ENCODE measurements around the gene SLC7A1. TPM values are rescaled to one million over a fixed set of nuclear protein-coding genes. Genes with fewer than 3 reads are reported as not detected.

The SLC7A1 gene
- total RNA-seq, 2 donors from 2014 or later: 19.1 to 35.3 TPM

DNA sequence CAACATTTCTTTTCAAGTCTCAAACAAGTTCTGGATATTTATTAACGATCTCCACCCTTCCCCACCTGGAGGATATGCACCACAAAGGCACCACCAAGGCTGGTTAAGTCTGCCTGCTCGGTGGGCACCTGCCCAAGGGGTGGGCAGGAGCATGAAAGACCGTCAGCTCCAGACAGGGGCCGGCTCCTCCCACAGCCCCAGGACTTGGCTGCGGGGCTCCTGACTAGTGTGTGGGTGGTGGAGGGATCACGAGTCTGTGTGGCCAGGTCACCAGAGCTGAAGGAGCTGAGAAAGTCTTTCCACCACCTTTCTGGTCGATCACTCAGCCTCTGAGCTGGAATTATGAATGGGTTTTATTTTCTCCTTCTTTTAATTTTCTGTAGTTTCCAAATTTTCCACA lies 7.8 kb downstream of the SLC7A1 start:
- intact Hi-C loops (cut with DNase I): loop anchor here (5.0 kb wide), 1 partner anchor 70 kb away; no protein-coding TSS in a partner anchor
- Histone ChIP-seq H3K4me1 (replicated peaks) (peaks cover 8% of the 10 kb centered on the region), H3K36me3 (no peaks in the 10 kb centered on the region), H3K9me3 (no peaks in the 10 kb centered on the region), H3K27me3 (replicated peaks; ENCODE audit: insufficient read depth) (no peaks in the 10 kb centered on the region), H3K4me3 (no peak overlapping the region), H3K27ac (peak overlapping the region in 1 of 2 donors; percentile 2)
- WGBS: 29% methylated on average over 7 of the region's 7 CpGs
- no peak for TF ChIP-seq POLR2A (IDR thresholded peaks at IDR 0.05)
- TF ChIP-seq POLR2AphosphoS5 (IDR thresholded peaks at IDR 0.05): no peak
- TF ChIP-seq, protein P1, sequence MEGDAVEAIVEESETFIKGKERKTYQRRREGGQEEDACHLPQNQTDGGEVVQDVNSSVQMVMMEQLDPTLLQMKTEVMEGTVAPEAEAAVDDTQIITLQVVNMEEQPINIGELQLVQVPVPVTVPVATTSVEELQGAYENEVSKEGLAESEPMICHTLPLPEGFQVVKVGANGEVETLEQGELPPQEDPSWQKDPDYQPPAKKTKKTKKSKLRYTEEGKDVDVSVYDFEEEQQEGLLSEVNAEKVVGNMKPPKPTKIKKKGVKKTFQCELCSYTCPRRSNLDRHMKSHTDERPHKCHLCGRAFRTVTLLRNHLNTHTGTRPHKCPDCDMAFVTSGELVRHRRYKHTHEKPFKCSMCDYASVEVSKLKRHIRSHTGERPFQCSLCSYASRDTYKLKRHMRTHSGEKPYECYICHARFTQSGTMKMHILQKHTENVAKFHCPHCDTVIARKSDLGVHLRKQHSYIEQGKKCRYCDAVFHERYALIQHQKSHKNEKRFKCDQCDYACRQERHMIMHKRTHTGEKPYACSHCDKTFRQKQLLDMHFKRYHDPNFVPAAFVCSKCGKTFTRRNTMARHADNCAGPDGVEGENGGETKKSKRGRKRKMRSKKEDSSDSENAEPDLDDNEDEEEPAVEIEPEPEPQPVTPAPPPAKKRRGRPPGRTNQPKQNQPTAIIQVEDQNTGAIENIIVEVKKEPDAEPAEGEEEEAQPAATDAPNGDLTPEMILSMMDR (IDR thresholded peaks at IDR 0.05): no peak
- DNase-seq (ENCODE audit: low spot score): no peak

DNA sequence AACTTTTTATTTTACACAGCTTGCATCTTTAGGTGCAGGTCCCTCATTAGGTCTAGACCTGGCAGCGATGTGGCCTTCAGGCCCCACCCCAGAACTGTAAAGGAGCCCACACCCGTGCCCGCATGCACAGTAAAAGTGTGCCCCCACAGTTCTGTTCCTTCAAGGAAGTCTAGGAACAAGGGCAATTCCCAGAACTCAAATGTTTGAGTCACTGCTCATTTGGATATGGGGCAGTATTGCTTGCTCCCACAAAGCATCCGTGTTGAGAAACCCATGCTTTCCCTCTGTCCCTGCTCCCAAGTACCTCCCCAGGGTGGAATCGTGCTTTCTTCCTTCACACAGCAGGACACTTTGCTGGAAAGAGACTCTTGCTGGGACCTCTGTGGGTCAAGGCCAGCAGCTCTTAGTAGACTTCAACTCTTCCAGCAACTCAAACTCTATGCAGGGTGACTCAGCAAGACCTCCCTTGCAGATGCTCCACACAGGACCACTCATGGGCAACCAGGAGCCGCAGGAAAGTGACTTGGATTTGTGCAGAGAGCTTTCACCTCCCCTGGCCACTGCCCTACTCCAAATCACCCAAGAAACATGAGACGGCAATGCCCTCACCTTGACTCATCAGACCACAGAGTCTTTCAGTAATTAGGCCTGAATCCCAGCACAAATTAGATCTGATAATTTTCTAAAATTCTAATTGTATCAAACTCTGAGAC lies 12.3 kb downstream of the SLC7A1 start:
- Histone ChIP-seq H3K36me3 (no peaks in the 10 kb centered on the region), H3K9me3 (no peaks in the 10 kb centered on the region), H3K27ac (no peak overlapping the region), H3K4me1 (replicated peaks) (peaks cover 14% of the 10 kb centered on the region), H3K4me3 (no peak overlapping the region), H3K27me3 (replicated peaks; ENCODE audit: insufficient read depth) (no peaks in the 10 kb centered on the region)
- TF ChIP-seq, protein P1 (IDR thresholded peaks at IDR 0.05): no peak
- TF ChIP-seq POLR2AphosphoS5 (IDR thresholded peaks at IDR 0.05) (no peak), POLR2A (IDR thresholded peaks at IDR 0.05) (no peak)
- WGBS: 95% methylated on average over 7 of the region's 7 CpGs
- intact Hi-C loops (cut with DNase I): no loop called here
- no peak for DNase-seq (ENCODE audit: low spot score)

GRCh38 chr13:29582171-29582570 lies 13.3 kb downstream of the SLC7A1 start:
- intact Hi-C loops (cut with DNase I): no loop called here
- no peak for DNase-seq (ENCODE audit: low spot score)
- Histone ChIP-seq H3K27ac (no peak overlapping the region), H3K27me3 (replicated peaks; ENCODE audit: insufficient read depth) (no peaks in the 10 kb centered on the region), H3K4me1 (replicated peaks) (peaks cover 14% of the 10 kb centered on the region), H3K4me3 (no peak overlapping the region), H3K9me3 (no peaks in the 10 kb centered on the region), H3K36me3 (no peaks in the 10 kb centered on the region)
- no peak for TF ChIP-seq POLR2AphosphoS5 (IDR thresholded peaks at IDR 0.05)
- TF ChIP-seq, protein P1 (IDR thresholded peaks at IDR 0.05): no peak
- no peak for TF ChIP-seq POLR2A (IDR thresholded peaks at IDR 0.05)
- WGBS: 66% methylated on average over 10 of the region's 10 CpGs

GRCh38 chr13:29581666-29582065 lies 13.8 kb downstream of the SLC7A1 start:
- Histone ChIP-seq H3K4me3 (no peak overlapping the region), H3K36me3 (no peaks in the 10 kb centered on the region), H3K27ac (no peak overlapping the region), H3K9me3 (no peaks in the 10 kb centered on the region), H3K4me1 (replicated peaks) (peaks cover 14% of the 10 kb centered on the region), H3K27me3 (replicated peaks; ENCODE audit: insufficient read depth) (no peaks in the 10 kb centered on the region)
- no peak for DNase-seq (ENCODE audit: low spot score)
- TF ChIP-seq POLR2A (IDR thresholded peaks at IDR 0.05): no peak
- no peak for TF ChIP-seq POLR2AphosphoS5 (IDR thresholded peaks at IDR 0.05)
- TF ChIP-seq, protein P1 (IDR thresholded peaks at IDR 0.05): no peak
- 66% methylated on average over 7 of the region's 7 CpGs for WGBS
- intact Hi-C loops (cut with DNase I): no loop called here

DNA sequence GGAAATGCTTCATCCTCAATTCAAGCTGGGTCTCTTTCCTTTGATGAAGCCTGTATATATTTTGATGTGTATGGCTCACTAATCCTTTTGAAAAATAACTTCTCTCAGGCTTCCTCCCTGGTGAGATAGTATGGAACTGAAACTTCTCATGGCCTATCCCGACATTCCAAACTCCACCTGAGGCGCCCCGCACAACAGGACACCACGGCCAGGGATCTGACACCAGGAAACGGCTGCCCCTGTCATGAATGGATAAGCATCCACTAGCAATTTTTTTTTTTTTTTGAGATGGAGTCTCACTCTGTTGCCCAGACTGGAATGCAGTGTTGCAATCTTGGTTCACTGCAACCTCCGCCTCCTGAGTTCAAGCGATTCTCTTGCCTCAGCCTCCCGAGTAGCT lies 16.4 kb downstream of the SLC7A1 start:
- Histone ChIP-seq H3K4me3 (no peak overlapping the region), H3K27me3 (replicated peaks; ENCODE audit: insufficient read depth) (no peaks in the 10 kb centered on the region), H3K9me3 (no peaks in the 10 kb centered on the region), H3K4me1 (replicated peaks) (peaks cover 11% of the 10 kb centered on the region), H3K27ac (peak overlapping the region; percentile 49 to 53), H3K36me3 (no peaks in the 10 kb centered on the region)
- WGBS: 95% methylated on average over 8 of the region's 8 CpGs
- no peak for DNase-seq (ENCODE audit: low spot score)
- TF ChIP-seq POLR2A (IDR thresholded peaks at IDR 0.05) (no peak), POLR2AphosphoS5 (IDR thresholded peaks at IDR 0.05) (no peak)
- TF ChIP-seq, protein P1 (IDR thresholded peaks at IDR 0.05): no peak
- intact Hi-C loops (cut with DNase I): no loop called here
